Kidney (tissue), 14 donors: ENCODE results near the gene RXRA. TPM values are rescaled to one million over a fixed set of nuclear protein-coding genes. Genes with fewer than 3 reads are reported as not detected.

Experiments used
- DNase-seq, 5 donors: peaks; one replicate each; pipeline ENCODE4 v3.0.0-alpha.2; 2013 to 2020
- FAIRE-seq: peaks from 2 replicates; lab custom pipeline; 2012; peaks lifted over from hg19 to GRCh38; lab: Jason Lieb, UNC
- H3K27ac ChIP-seq, 2 donors: one replicate each; pipeline ENCODE4 v1.7.0; 2013; ENCODE audit warnings: low read depth in 2 of 2, low read length in 2 of 2, inconsistent platforms in 1 of 2
- H3K27me3 ChIP-seq: one replicate; pipeline ENCODE4 v1.7.1; 2013; ENCODE audit warnings: low read length, inconsistent platforms; ENCODE audit not compliant: control insufficient read depth, insufficient read depth
- H3K36me3 ChIP-seq, 3 donors: one replicate each; pipeline versions ENCODE4 v1.7.0 to v1.7.1; 2013; ENCODE audit warnings: low read length in 3 of 3, control low read depth in 1 of 3, inconsistent platforms in 1 of 3; ENCODE audit not compliant: insufficient read depth in 3 of 3, control insufficient read depth in 2 of 3
- H3K4me1 ChIP-seq, 3 donors: one replicate each; pipeline versions ENCODE4 v1.7.0 to v1.7.1; 2013; ENCODE audit warnings: low read length in 3 of 3, inconsistent platforms in 1 of 3, low read depth in 1 of 3; ENCODE audit not compliant: control insufficient read depth in 2 of 3, insufficient read depth in 2 of 3
- H3K4me3 ChIP-seq, 3 donors: one replicate each; pipeline versions ENCODE4 v1.7.0 to v1.8.1; 2013; ENCODE audit warnings: low read length in 3 of 3, control low read depth in 1 of 3, inconsistent platforms in 1 of 3
- H3K9ac ChIP-seq, 3 donors: one replicate each; pipeline versions ENCODE4 v1.7.0 to v1.7.1; 2013; ENCODE audit warnings: low read length in 3 of 3, control low read depth in 1 of 3, inconsistent platforms in 1 of 3
- H3K9me3 ChIP-seq, 3 donors: one replicate each; pipeline versions ENCODE4 v1.7.0 to v1.7.1; 2013; ENCODE audit warnings: low read length in 3 of 3, control low read depth in 1 of 3, inconsistent platforms in 1 of 3; ENCODE audit not compliant: control insufficient read depth in 2 of 3, insufficient read depth in 1 of 3
- intact Hi-C: fragments of 100-400 bp; cut with DNase I; formaldehyde crosslinking; loops from one replicate; pipeline ENCODE4 v1.11.1; 2022
- polyA plus RNA-seq: library from polyadenylated mRNA; stranded (reverse); fragments of 350-450 nt; fragmentation: Illumina TruSeq; extraction: RNeasy Lipid Tissue Mini Kit (QIAGEN cat#74804); gene quantifications from one replicate; pipeline ENCODE4 v1.2.3, GENCODE V29; 2014; ENCODE audit warnings: low read depth, low replicate concordance; ENCODE audit not compliant: insufficient read depth
- total RNA-seq: library from RNA; stranded (reverse); fragmentation: NEBNext Ultra II Directional; extraction: Animal tissue kit (Norgen Biotek cat#: 25700); gene quantifications from one replicate; pipeline ENCODE4 v1.2.1, GENCODE V29; 2021
- TF ChIP-seq, protein P1 (sequence below): IDR thresholded peaks from 3 replicates; pipeline ENCODE4 v1.5.1; 2012; ENCODE audit warnings: mild to moderate bottlenecking, moderate library complexity, borderline replicate concordance; ENCODE audit not compliant: insufficient read depth; ENCODE audit errors: extremely low read depth
- donor health status: control.
- donor health status: control.
- donor health status: control.
- donor health status: control.
- donor health status: control.
- donor health status: DM: yes; HTN: yes; CAD: no.
- donor health status: Normal renal cell carcinoma (clear cell type).

Gene RXRA
- total and polyA plus RNA-seq, 2 donors from 2014 or later = 24.0 to 49.5 TPM

DNA sequence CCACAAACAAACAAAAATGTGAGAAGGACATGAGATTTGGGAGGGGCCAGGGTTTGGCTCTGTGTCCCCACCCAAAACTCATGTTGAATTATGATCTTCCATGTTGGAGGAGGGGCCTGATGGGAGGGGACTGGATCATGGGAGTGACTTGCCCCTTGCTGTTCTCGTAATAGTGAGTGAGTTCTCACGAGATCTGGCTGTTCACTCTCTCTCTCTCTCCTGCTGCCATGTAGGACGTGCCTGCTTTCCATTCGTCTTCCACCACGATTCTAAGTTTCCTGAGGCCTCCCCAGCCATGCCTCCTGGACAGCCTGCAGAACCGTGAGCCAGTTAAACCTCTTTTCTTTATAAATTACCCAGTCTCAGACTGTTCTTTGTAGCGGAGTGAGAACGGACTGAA is 118.7 kb downstream of the RXRA start:
- Histone ChIP-seq H3K27ac (no peak overlapping the region), H3K4me1 (peaks cover 0 to 20% (median 0%) of the 10 kb centered on the region in 3 donors), H3K36me3 (no peaks in the 10 kb centered on the region), H3K4me3 (no peak overlapping the region), H3K27me3 (no peaks in the 10 kb centered on the region), H3K9ac (no peak overlapping the region), H3K9me3 (peaks cover 0 to 4% (median 0%) of the 10 kb centered on the region in 3 donors)
- FAIRE-seq = no peak
- TF ChIP-seq, protein P1, sequence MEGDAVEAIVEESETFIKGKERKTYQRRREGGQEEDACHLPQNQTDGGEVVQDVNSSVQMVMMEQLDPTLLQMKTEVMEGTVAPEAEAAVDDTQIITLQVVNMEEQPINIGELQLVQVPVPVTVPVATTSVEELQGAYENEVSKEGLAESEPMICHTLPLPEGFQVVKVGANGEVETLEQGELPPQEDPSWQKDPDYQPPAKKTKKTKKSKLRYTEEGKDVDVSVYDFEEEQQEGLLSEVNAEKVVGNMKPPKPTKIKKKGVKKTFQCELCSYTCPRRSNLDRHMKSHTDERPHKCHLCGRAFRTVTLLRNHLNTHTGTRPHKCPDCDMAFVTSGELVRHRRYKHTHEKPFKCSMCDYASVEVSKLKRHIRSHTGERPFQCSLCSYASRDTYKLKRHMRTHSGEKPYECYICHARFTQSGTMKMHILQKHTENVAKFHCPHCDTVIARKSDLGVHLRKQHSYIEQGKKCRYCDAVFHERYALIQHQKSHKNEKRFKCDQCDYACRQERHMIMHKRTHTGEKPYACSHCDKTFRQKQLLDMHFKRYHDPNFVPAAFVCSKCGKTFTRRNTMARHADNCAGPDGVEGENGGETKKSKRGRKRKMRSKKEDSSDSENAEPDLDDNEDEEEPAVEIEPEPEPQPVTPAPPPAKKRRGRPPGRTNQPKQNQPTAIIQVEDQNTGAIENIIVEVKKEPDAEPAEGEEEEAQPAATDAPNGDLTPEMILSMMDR = no peak
- intact Hi-C loops = loop anchor here (5.0 kb wide), 1 partner anchor 292 kb away; no protein-coding TSS in a partner anchor
- DNase-seq = no peak

DNA sequence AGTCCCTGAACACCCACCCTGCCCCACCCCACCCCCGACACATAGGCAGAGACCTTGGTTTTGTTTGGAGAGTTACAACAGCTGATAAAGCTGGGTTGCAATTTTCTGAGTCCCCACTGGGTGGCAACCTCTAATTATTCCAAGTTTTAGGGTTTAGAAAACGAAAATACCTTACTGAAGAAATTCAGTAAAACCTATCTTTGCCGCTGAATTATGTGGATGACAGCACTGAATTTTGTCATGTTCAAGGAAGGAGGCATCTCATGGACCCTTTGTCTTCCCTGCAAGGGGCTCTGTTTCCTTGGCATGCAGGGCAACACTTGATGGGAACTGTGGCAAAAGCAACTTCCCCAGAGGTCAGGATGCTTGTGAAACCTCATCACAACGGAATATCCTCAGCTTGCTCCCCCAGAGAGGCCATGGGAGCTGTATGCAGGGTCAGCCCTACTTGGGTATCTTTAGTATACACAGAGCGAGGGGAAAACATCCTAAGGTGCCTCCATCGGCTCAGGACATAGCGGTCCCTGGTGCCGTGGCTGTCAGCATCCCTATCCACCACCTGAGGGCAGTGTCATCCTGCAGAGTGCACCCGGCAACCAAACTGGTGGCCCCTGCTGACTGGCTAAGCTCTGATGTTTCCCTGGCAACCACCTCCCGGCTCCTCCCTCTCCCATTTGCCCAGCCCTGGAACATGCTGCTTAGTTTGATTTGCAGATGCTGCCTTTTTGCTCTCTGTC is 123.1 kb downstream of the RXRA start:
- H3K4me1 ChIP-seq = no peaks in the 10 kb centered on the region
- intact Hi-C loops = loop anchor here (5.0 kb wide), 1 partner anchor 288 kb away; no protein-coding TSS in a partner anchor
- FAIRE-seq (peak; percentile 90), DNase-seq (peak; percentile 94 to 97 (median 95))
- H3K9ac ChIP-seq = no peak overlapping the region
- H3K36me3 ChIP-seq = no peaks in the 10 kb centered on the region
- TF ChIP-seq, protein P1 = peak; percentile 93
- no peak overlapping the region for H3K4me3 ChIP-seq
- H3K27me3 ChIP-seq = no peaks in the 10 kb centered on the region
- H3K27ac ChIP-seq = no peak overlapping the region
- H3K9me3 ChIP-seq = peaks cover 0 to 4% (median 0%) of the 10 kb centered on the region in 3 donors

DNA sequence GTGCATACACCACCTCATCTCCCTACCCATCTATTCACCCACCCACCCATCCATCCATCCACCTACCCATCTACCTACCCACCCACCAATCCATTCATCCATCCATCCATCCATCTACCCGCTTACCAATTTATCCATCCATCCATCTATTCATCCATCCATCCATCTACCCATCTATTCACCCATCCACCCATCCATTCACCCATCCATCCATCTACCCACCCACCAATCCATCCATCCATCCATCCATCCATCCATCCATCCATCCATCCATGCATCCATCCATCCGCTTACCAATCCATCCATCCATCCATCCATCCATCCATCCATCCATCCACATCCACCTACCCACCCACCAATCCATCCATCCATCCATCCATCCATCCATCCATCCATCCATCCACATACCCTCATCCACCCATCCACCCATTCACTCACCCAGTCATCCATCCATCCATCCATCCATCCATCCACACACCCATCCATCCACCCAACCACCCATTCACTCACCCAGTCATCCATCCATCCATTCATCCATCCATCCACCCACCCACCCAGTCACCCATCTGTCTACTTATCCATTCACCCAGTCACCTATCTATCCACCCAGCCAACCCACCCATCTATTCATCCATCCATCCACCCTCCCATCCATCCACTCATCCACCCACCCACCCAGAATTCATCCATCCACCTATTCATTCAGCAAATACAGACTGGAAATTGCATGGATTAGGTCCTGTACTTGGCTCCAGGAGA is 125.6 kb downstream of the RXRA start:
- TF ChIP-seq, protein P1 = no peak
- peaks cover 0 to 4% (median 0%) of the 10 kb centered on the region in 3 donors for H3K9me3 ChIP-seq
- peaks cover 0 to 5% (median 0%) of the 10 kb centered on the region in 3 donors for H3K4me1 ChIP-seq
- FAIRE-seq = no peak
- H3K27me3 ChIP-seq = no peaks in the 10 kb centered on the region
- H3K36me3 ChIP-seq = no peaks in the 10 kb centered on the region
- no peak overlapping the region for H3K9ac ChIP-seq
- H3K4me3 ChIP-seq = no peak overlapping the region
- intact Hi-C loops = no loop called here
- no peak for DNase-seq
- H3K27ac ChIP-seq = no peak overlapping the region
